ENCODE results near the gene PCED1A.
"Not testable (repeated sequence)": the region's sequence is repeated elsewhere in the genome, so short reads cannot be mapped to it uniquely, and the experiment has no call there.

PCED1A gene

DNA sequence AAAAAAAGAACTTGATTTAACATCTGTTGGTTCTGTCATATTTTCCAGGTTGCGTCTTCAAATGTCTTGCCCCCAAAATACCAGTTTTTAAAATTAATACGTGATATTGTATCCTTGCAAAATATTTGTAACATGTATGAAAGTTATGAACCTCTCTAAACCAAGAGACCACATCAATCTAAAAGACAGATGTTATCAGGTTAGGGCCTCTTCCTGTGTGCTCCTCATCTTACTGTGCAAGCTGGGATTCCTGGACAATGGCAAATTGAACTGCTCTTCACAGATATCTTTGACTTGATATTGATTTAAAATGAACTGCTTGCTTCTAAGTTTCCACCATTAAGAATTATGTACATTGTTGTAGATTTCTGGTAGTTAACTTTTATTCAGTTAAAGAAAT is 14.7 kb downstream of the PCED1A start:
- no peak for DNase-seq

DNA sequence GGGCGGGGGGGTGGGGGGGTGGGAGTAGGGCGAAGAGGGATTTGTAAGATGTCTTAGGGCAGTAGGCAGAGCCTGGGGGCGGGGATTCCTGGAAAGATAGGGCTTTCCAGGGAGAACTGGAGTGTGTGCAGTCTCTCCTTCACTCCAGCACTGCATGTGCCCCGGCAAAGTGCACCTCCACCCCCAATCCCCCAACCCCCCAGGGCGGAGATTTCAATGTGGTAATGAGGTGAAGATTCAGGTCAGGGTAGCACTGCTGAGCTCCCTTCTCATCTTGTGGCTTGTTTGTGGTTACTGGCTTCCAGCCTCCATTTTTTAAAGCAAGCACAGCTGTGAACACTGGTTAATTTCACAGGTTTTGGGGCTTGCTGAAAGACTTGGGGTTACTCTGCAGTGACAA is 18.4 kb downstream of the PCED1A start:
- DNase-seq: no peak

DNA sequence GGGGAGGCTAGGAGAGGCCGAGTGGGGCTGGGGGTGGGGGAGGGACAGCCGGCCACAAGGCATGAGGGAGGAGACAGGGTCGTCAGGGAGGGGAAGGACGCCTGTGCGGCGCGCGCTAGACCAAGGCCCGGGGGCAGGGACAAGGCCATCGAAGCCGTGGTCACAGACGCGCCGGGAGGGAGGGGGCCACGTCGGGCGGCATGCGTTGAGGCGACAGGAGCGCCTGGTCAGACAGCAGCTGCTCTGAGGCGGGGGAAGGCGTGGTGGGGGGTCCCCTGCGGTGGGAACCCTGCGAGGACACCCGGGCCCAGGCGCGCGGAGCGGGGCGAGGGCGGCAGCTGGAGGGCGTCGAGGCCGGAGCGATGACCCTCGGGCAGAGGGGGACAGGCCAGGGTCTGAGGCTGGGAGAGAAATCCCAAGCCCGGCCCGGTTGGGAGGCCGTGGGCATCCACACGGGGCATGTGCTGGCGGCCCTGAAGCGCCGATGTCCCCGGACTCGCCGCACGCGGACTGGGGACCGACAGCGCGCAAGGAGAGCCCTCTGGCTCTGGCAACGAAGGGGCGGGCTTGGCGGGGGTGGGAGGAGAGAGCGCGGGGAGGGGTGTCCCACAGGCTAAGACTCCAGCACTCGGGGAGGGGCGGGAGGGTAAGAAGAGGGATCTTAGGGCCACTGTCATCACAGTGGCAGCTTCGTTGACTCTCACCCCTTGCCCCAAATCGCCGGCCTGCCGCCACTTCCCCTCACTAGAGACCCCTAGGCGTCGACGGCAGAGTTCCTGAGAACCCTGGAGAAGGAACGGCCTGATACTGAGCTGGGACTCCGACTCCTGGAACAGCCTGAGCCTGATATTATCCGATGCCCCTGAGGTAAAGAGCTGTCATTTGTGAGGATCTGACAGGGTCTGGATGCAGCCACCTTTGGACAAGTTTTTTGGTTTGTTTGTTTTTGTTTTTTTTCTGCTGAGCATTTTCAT is 19.3 kb downstream of the PCED1A start:
- no peak for DNase-seq

DNA sequence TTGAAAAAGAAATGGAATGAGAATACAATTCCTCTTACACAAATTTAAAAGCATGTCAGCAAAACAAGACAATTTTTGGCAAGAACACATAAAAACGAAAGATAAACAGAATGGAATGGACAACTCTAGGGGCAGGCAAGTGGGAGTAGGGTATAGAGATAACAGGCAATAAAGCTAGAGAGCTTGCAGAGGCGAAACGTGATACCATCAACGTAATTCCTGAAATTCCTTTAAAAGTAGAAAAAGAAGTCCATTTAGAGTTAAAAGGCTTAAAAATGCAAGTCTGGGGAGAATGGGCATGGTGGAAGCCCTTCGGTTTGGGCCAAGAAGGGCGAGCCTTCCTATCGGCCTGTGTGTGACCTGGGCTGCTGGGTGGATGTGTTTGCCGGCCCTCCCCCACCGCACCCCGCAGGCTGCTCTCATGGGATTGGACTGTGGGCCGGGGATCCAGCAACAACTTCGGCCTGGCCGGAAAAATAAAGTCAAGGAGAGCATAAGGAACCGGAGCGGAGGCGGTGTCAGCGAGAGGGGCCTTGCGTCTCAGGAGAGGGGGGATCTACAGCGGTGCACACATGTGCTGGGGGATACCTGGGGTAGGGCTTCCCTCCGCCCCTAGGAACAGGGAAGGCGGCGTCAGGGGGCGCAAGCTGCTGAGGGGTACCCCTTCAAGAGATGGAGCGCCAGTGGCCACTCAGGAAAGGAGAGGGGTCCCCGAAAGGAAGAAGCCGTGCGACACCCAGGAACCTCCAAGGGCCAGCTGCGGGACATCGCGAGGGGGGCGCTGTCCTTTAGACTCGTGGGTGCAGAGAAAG is 20.2 kb downstream of the PCED1A start:
- no peak for DNase-seq

DNA sequence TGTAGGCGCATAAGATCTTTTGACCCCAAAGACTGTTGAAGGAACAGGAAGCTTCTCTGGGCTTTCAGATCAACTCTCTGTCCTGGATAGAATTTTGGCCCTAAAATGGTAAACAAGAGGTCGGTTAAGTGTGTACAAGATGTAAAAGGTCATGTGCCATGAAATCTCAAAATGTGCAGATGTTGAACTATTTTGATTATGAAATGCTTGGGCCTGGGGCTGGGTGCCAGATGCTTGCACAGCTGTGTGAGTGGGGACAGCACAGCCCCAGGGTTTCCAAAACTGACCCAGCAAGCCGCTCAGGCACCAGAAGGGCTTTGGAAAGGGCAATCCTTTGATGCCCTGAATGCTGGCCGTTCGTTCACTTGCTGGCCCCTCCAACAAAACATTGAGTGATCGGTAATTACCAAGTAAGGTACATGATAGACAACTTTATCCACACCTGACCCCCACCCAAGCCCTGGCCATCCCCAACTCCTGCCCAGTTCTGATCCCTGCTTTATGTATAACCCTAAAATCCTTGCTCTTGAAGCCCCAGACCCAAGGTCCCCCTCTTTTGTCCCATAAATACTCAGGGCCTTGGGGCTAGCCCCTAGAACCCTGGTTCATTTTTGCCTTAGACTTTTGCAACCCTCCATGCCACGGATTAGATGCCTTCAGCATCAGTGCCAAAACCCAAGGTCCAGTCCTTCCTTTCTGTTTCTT is 22.4 kb downstream of the PCED1A start:
- DNase-seq: no peak

DNA sequence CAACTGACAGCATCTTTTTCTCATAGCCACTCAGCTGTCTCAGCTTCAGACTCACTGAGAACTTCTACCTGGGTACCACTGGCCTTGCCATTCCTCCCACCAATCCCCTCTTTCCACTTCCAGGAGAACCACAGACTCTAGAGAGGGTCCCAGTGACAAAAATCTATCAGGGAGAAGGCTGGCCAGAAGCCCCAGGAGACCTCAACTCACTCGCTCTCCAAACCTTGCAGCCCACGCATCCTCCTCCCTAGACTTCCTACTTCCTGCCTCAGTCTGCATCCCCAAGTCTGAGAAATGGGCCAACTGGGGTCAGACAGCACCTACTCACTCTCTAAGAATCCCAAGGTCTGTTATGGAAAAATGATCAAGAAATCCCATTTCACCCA is 23.1 kb downstream of the PCED1A start:
- no peak for DNase-seq

DNA sequence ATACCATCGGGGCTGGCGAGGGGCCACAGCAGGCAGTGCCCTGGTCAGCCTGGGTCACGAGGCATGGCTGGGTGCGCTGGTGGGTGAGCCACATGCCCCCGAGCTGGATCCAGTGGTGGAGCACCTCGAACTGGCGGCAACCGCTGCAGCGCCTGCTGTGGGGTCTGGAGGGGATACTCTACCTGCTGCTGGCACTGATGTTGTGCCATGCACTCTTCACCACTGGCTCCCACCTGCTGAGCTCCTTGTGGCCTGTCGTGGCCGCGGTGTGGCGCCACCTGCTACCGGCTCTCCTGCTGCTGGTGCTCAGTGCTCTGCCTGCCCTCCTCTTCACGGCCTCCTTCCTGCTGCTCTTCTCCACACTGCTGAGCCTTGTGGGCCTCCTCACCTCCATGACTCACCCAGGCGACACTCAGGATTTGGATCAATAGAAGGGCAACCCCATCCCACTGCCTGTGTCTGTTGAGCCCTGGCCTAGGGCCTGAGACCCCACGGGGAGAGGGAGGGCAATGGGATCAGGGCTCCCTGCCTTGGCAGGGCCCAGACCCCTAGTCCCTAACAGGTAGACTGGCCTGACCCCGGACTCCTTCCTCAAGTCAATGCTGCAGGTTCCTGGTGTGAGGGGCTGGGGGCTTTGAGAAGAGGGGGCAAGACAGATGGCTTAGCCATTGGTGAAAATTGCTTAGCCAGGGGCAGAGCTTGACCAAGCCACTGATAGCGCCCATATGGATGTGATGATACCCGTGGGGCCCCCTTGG is 23.7 kb downstream of the PCED1A start:
- DNase-seq: no peak

DNA sequence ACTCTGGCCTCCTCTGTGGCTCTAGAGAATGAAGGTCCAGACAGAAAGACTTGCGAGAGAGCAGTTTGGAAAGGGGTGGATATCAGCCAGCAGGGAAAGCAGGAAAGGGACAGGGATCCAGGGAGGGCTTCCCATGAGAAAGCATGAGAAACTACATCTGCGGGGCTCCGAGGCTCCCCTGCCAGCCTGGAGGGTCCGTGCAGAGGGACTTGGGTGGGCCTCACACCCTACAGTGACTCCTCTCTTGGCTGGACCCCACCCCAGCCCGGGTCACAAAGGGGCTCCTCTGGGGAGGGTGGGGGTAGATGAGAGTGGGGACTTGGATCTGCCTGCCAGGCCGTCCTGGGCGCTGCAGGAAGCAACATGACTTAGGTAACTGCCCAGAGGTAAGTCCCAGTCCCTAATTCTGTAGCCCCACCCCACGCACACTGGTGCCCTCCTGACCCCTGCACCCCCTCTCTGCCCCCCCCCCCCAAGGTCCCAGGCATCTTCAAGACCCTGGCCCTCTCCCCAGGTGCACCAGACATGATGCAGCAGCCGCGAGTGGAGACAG is 24.3 kb downstream of the PCED1A start, which contains the start of gene TMEM239:
TMEM239 (plus strand) TSS at position 335 of the 553 bp plus-strand sequence; CDS start at position 526, 191 bp downstream.
- no peak for DNase-seq

DNA sequence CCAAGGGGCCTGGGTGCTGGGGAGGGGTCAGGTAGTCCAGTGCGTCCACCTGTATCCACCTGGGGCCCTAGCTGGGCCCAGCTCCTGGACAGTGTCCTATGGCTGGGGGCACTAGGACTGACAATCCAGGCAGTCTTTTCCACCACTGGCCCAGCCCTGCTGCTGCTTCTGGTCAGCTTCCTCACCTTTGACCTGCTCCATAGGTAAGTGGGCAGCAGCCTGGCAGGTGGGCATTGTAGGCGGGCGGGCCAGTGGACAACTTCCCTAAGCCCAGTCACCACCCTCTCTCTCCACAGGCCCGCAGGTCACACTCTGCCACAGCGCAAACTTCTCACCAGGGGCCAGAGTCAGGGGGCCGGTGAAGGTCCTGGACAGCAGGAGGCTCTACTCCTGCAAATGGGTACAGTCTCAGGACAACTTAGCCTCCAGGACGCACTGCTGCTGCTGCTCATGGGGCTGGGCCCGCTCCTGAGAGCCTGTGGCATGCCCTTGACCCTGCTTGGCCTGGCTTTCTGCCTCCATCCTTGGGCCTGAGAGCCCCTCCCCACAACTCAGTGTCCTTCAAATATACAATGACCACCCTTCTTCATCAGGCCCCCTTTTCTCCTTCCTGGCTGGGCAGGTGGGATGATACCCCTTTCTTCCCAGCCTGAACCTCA is 25.1 kb downstream of the PCED1A start:
- DNase-seq: no peak

DNA sequence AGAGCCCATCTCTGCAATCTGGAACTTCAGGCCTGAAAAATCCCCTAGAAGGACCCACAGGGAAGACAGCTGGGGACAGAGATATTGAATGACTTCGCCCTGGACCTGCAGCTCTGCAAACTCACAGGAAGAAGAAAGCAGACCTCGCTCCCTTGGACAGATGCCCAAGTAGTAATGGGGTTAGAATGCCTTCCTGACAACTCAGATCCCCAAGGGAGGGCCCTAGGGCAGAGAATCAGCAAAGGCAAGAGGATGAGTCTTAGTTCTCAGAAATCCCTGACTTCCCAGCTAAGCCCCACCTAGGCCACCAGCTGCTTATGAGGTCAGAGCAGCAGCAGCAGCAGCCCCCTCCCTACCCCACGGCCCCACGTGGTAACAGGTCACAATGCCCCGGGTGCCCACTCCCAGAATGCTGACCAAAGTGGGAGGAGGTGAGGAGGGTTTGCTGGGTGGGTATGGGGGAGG is 25.8 kb downstream of the PCED1A start, which contains the start of gene C20orf141:
C20orf141 (plus strand) TSS at position 401 of the 465 bp plus-strand sequence. CDS start 198 bp downstream, outside the sequence.
- DNase-seq: no peak

DNA sequence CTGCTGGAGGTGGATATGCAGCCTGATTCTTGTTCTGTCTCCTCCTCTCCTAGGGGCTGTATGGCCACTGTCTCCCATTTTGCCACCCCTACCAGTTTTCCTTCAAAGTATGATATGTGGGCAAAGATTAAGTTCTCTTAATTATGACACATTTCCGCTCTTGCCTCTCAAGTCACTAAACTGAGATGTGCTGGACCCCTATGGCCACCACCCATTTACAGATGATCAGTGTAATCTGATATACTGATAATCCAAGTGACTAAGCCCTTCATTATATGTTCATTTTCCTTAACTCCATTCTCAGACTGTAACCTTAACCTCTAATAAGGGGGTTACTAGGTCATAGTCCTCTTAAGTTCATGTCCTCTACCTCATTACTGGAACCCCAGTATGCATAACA is 26.4 kb downstream of the PCED1A start:
- no peak for DNase-seq

DNA sequence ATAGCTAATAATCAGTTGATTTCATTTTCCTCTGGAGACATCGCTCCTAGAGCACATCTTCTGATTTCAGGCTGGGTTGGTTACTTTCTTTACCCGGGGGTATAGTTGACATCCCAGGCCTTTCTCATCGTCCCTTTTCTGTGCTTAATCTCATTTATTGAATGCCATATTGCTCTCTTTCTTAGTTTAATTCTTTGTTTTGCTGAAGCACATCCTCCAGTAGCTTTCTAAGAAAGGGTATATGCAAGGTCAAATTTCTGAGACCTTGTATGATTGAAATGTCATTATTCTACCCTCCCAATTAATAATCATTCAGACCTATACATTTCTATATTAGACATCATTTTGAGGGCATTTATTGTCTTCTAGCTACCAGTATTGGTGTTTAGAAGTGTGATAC is 28.3 kb downstream of the PCED1A start:
- no peak for DNase-seq

DNA sequence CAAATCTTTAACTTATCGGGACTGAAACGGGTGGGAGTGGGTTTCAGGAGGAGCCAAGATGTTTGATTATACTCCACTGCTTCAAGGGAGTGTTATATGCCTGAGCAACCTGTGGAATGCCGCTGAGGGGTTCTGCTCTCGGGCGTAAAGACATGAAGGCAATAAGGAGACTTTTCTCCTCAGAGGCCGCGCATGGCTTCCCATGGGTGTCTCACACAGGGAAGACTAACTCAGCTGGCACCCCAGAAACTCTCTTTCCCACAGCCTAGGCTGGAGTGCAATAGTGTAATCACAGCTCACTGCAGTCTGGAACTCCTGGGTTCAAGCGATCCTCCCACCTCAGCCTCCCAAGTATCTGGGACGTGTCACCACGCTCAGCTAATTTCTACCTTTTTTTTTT is 30.8 kb downstream of the PCED1A start:
- no peak for DNase-seq

DNA sequence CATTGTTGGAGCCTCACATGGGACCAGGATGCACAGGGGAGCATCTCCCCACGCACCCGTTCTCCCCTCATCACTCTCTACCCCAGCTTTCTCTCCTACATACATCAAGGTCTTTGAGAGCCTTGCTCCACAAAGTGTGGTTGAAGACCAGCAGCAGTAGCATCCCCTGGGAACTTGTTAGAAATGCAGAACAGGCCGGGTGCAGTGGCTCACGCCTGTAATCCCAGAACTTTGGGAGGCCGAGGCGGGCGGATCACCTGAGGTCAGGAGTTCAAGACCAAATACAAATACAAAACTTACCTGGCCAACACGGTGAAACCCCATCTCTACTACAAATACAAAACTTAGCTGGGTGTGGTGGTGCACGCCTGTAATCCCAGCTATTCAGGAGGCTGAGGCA is 32.5 kb downstream of the PCED1A start:
- DNase-seq: not testable (repeated sequence)

DNA sequence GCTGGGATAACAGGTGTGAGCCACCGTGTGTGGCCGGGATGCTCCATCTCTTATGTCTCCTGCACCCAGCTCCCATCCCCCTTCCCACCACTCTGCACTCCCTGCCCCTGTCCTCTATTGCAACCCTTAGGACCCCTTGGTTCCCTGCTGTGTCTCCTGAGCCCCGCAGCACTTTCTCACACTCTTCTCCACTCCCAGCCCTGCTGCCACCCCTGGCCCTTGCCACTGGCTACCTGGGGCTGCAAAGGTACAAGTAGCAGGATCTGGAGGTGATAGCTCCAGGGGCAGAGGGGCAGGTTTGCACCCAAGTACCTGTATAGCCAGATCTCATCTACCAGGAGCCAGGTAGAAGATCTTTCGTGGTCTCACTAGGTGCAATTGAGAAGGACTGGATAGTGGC is 33.4 kb downstream of the PCED1A start:
- DNase-seq: no peak

DNA sequence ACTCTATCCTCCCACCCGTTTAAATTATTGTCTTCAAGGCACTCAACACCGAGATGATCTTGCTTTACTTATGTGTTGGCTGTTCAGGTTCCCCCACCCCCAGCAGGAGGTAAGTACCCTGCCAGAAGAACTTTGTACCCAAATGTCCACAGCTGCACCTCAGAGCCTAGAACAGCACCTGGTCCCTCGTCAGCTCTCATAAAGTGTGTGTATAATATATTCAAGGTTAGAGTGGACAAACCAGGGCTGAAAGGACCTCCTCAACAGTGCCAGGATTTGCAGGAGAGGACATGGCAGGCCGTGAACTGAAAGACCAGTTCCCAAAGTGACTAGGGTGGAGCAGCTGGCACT is 34.1 kb downstream of the PCED1A start:
- no peak for DNase-seq

DNA sequence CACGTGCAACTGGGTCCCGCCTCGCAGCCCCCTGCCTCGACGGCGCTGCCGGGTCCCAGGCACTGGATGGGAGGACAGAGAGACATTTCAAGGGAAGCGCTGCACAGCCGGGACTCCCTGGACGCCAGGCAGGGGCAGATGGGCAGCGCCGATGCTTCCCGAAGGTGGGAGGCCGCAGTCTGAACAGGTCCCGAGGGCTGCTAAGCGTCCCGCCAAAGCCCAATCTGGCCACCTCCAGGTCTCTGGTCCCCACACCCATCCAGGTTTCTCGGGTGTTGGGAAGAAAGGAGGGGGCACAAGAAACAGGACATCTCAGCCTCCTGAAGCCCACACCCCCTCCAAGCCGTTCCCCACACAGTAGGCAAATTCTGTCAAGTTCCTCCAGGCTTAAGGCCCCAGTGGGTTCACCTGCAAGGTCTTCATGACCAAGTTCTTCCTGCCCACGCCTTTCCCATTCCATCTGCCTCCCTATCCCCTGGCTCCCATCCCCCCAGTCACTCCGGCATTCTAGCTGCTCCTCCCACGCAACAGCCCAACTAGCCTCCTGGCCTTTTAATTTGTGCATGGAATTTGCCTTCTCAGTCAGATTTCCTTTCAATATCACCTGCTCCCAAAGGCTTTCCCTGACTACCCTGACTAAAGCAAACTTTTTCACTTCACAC is 34.6 kb downstream of the PCED1A start:
- no peak for DNase-seq

DNA sequence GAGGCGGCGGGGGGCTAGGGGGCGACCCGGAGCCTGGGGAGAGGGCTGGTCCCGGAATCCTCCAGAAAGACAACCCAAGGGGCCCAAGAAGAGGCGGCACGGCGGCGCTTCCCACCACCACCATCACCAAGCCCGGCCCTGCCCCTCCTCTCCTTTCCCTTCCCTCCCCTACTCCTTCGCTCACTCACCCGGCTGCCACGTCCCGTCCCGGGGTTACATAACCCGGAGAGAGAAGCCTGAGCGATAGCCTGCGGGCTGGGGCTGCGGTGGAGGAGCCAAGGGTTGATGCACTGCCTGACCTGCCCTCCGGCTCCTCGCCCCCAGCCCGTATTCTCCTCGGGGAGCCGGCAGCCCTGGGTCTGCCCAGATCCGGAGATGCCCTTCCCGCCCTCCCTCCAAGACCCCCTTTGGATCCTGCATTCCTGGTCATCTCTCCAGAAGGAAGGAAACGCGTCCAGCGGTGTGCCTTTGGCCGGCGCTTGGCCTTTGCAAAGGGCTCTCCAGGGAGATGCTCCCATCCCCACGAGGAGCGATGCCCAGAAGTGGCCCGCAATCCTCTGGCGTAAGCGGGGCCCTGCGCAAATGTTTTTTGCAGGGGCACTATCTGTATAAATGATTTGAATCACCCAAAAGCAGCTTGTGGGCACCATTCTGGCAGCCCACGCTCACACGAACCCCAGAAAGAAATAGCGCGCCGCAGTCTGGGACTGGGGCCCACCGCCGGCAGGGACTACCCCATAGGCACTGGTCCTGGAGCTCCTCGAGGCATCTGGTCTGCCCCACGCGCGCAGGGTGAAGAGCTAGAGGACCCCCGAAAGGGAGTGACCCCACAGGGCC is 35.4 kb downstream of the PCED1A start:
- no peak for DNase-seq

DNA sequence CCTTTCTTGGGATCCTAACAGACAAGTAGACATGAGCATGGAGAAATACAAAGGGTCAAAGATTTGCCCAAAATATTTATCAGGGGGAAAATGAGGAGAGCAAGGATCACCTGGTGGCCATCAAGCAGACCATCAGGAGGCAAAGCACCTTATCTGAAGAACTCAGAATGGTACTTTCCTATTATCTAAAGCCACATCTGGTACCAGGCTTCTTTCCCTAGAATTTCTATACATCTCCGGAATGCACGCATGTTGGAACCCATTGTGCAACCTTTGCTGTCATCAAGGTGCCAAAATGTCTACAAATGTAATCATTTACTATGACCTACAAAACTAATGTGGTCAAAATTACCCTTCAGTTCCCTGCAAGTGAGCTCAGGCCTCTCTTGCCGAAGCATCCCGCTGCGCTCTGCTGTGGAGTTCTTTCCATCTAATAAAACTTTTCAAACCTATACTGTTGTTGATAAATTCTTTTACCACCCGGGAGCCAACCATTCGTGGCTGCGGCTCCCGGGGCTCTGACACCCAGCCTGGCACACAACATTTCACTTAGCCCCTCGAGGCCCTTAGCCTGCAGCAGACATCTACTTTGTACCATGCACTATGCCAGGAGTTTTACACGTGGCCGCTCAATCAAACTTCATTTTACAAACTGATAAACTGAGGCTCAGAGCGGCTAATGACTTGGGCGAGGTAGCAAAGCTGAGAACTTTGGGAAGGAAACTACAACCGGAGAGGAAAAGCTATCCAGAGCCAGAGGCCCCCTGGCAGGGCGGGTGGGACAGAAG is 36.2 kb downstream of the PCED1A start:
- DNase-seq: no peak

All from inflammatory macrophage treated with lipopolysaccharide for 1 hour (primary cell).